Liver (tissue), 3 donors: Measurements from ENCODE around the gene ADGRD1.

Source experiments
- EGR1 ChIP-seq, 2 donors: IDR thresholded peaks; 2 replicates each; pipeline ENCODE4 v1.6.1; 2016 to 2018; ENCODE audit warnings: antibody characterized with exemption in 2 of 2, low read depth in 2 of 2
- FOXA1 ChIP-seq: IDR thresholded peaks from 2 replicates; pipeline ENCODE4 v1.6.1; 2016; ENCODE audit warnings: antibody characterized with exemption
- GABPA ChIP-seq, 2 donors: IDR thresholded peaks in 1 of 2; conservative IDR thresholded peaks in 1 of 2; 2 replicates each; pipeline ENCODE4 v1.6.1; 2016; ENCODE audit warnings: antibody characterized with exemption in 2 of 2, mild to moderate bottlenecking in 1 of 2, moderate library complexity in 1 of 2
- HNF4G ChIP-seq: IDR thresholded peaks from 2 replicates; pipeline ENCODE4 v1.6.1; 2016; ENCODE audit warnings: antibody characterized with exemption
- JUND ChIP-seq, 2 donors: IDR thresholded peaks; 2 replicates each; pipeline ENCODE4 v1.6.1; 2016; ENCODE audit warnings: antibody characterized with exemption in 2 of 2
- REST ChIP-seq: IDR thresholded peaks from 2 replicates; pipeline ENCODE4 v1.6.1; 2016; ENCODE audit warnings: antibody characterized with exemption, mild to moderate bottlenecking
- SP1 ChIP-seq: IDR thresholded peaks from 2 replicates; pipeline ENCODE4 v1.6.1; 2018; ENCODE audit warnings: antibody characterized with exemption, mild to moderate bottlenecking
- TAF1 ChIP-seq: conservative IDR thresholded peaks from 2 replicates; pipeline ENCODE4 v1.6.1; 2016; ENCODE audit warnings: antibody characterized with exemption, mild to moderate bottlenecking
- TF ChIP-seq, protein P1 (sequence below): fragments of 150-350 bp; IDR thresholded peaks from 2 replicates; pipeline ENCODE4 v1.5.1; 2017; ENCODE audit warnings: improper control_type of control experiment, low read depth, low read length; ENCODE audit not compliant: missing input control
- TF ChIP-seq, protein P2 (sequence below): IDR thresholded peaks from 2 replicates; pipeline ENCODE4 v1.6.1; 2016; ENCODE audit warnings: antibody characterized with exemption
- TF ChIP-seq, protein P3 (sequence below): IDR thresholded peaks from 2 replicates; pipeline ENCODE4 v1.6.1; 2016; ENCODE audit warnings: antibody characterized with exemption
- donor health status: healthy.
- donor health status: healthy.

GRCh38 chr12:130948136-130948535 is 5.6 kb upstream of the ADGRD1 start:
- TF ChIP-seq, protein P1, sequence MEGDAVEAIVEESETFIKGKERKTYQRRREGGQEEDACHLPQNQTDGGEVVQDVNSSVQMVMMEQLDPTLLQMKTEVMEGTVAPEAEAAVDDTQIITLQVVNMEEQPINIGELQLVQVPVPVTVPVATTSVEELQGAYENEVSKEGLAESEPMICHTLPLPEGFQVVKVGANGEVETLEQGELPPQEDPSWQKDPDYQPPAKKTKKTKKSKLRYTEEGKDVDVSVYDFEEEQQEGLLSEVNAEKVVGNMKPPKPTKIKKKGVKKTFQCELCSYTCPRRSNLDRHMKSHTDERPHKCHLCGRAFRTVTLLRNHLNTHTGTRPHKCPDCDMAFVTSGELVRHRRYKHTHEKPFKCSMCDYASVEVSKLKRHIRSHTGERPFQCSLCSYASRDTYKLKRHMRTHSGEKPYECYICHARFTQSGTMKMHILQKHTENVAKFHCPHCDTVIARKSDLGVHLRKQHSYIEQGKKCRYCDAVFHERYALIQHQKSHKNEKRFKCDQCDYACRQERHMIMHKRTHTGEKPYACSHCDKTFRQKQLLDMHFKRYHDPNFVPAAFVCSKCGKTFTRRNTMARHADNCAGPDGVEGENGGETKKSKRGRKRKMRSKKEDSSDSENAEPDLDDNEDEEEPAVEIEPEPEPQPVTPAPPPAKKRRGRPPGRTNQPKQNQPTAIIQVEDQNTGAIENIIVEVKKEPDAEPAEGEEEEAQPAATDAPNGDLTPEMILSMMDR: no peak
- no peak for TF ChIP-seq REST
- no peak for TF ChIP-seq SP1
- TF ChIP-seq, protein P2, sequence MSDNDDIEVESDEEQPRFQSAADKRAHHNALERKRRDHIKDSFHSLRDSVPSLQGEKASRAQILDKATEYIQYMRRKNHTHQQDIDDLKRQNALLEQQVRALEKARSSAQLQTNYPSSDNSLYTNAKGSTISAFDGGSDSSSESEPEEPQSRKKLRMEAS: no peak
- no peak for TF ChIP-seq GABPA (IDR thresholded peaks at IDR 0.05 in 1 of 2, conservative IDR thresholded peaks at IDR 0.05 in 1 of 2)
- TF ChIP-seq HNF4G: no peak
- no peak for TF ChIP-seq FOXA1
- no peak for TF ChIP-seq TAF1
- no peak for TF ChIP-seq EGR1 (IDR thresholded peaks at IDR 0.05; ENCODE audit: low read depth in 2 of 2)
- no peak for TF ChIP-seq JUND (IDR thresholded peaks at IDR 0.05)
- TF ChIP-seq, protein P3, sequence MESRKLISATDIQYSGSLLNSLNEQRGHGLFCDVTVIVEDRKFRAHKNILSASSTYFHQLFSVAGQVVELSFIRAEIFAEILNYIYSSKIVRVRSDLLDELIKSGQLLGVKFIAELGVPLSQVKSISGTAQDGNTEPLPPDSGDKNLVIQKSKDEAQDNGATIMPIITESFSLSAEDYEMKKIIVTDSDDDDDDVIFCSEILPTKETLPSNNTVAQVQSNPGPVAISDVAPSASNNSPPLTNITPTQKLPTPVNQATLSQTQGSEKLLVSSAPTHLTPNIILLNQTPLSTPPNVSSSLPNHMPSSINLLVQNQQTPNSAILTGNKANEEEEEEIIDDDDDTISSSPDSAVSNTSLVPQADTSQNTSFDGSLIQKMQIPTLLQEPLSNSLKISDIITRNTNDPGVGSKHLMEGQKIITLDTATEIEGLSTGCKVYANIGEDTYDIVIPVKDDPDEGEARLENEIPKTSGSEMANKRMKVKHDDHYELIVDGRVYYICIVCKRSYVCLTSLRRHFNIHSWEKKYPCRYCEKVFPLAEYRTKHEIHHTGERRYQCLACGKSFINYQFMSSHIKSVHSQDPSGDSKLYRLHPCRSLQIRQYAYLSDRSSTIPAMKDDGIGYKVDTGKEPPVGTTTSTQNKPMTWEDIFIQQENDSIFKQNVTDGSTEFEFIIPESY: no peak
